Measurements from ENCODE around the gene FHAD1.
"Not testable (repeated sequence)": the region's sequence is repeated elsewhere in the genome, so short reads cannot be mapped to it uniquely, and the experiment has no call there.

The FHAD1 gene

DNA sequence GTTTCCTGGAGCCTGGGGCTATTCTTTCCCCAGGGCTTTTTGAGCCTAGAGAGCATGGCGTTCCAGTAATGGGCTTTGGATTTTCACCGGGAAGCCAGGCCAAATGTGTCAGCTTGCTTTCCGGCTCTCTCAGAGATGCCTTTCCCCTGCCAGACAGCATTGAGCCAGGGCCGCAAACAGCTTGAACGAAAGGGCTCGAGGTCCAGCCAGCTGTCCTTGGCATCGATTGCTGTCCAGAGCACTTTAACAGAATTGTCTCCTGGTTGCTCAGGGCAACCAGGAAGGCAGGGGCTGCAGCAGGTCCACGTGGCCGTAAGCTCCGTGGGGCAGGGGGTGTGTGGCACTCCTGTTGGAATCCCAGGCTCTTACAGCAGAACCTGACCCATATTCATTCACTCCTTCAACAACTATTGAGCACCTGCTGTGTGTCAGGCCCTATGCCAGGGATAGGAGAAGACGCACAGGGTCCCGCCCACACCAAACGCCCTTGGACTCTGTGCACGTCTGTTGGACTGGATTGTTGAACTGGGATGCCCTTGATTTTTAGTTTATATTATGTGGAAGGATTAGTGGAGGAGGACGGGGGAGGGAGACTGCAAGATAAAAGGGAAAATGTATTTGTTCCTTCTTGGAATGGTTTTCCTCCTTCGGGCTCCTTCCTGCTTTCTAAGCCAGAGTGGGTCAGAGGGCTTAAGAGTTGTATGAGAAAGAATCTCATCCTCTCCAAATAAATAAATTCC is 123.9 kb downstream of the FHAD1 start:
- DNase-seq (ENCODE audit: low spot score), result no peak

DNA sequence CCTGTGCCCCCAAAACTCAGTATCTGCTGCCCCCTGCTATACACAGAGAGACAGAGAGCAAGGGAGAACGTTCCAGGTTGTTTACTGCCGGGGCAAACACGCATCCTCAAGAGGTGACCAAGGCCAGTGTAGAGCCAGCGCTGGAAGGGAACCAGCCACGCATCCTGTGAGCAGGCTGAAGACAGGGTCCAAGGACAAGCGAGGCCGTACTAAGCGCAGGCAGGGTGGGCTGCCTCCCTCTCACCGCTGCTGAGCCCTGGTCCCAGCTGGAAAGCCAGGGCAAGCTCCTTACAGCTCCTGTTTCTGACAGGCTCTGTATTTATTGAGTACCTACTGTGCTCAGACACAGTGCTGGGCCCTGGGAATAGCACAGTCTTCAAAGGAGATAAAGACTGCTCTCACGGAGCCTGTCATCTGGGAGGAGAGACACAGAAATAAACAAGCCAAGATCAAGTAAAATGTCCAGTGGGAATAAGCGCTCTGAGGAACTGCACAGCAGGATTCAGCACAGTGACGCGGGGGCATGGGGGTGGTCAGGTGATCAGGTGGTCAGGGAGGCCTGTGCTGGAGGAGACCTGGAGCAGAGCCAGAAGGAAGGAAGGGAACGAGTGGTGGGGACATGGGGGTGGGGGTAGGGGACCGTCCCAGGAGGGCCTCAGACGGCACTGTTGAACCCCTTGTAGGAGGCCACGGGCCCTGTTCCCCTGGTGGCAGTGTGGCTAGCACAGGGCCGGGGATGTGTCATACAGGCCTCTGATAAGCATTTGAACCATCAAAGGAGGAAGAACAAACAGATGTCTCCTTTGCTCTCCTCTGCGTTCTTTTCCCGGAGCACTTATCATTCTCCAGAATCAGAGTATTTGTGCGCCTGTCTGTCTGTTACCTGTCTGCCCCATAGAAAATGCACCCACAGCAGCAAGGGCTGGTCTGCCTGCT is 124.9 kb downstream of the FHAD1 start:
- no peak for DNase-seq (ENCODE audit: low spot score)

DNA sequence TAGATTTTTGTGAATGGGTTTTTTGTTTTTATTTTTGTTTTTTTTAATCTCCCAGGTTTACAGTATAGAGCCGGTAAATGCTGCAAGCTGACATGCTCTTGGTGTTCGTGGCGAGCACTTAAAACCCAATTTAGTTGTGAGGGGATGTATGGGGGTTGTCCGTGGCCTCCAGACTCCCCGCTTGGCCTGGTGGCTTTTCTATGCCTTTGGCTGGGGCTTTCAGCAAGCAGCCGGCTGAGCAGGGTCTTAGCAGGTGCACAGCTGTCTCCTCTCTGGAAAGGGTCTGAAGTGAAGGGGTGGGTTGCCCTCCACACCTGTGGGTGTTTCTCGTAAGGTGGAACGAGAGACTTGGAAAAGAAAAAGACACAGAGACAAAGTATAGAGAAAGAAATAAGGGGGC is 131.7 kb downstream of the FHAD1 start:
- DNase-seq (ENCODE audit: low spot score), result no peak

DNA sequence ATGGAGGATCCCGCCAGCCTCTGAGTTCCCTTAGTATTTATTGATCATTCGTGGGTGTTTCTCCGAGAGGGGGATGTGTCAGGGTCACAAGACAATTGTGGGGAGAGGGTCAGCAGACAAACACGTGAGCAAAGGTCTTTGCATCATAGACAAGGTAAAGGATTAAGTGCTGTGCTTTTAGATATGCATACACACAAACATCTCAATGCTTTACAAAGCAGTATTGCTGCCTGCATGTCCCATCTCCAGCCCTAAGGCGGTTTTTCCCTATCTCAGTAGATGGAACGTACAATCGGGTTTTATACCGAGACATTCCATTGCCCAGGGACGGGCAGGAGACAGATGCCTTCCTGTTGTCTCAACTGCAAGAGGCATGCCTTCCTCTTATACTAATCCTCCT is 132.1 kb downstream of the FHAD1 start:
- DNase-seq (ENCODE audit: low spot score), result not testable (repeated sequence)

DNA sequence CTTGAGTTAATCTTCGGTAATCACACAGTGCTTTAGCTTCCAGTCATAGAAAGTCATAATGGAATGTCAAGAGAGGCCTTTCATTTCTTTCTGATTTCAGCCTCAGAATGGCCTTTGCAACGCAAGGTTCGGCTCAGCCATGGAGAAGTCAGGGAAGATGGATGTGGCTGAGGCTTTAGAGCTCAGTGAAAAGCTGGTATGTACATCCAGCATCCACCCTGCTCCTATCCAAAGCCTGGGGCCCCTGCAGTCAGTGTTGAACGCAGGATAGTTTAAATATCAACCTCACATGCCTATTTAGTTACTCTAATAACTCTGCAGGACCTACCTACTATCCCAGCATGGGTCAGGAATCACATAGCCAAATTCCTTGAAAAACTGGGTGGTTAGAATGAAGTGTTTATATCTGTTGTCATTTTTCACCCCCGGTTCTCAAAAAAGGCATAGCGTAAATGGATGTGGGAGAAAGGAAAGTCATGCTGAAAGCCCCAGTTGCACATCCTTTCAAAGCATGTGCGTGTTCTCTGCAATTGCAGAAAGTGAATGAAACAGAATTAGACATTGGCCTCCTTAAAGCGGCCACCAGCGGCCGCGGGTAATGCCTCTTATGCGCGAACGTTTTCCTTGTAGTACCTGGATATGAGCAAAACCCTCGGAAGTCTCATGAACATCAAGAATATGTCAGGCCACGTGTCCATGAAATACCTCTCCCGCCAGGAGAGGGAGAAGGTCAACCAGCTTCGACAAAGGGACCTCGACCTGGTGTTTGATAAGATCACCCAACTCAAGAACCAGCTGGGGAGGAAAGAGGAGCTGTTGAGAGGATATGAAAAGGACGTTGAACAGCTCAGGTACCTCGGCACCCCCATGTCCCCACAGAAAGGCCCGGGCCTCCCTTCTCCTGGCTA is 133.8 kb downstream of the FHAD1 start:
- DNase-seq (ENCODE audit: low spot score), result no peak

DNA sequence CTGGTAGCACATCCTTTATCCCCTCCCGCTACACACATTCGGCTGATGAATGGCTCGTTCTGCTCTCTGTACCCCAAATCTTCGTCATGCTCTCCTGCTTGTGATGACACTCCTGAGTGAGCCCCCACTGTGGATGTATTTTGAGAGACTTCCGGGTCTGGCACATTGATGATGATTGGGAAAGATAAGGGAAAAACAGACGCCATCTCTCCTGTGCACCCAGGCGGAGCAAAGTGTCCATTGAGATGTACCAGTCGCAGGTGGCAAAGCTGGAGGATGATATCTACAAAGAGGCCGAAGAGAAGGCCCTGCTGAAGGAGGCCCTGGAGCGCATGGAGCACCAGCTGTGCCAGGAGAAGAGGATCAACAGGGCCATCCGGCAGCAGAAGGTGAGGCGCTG is 134.8 kb downstream of the FHAD1 start:
- DNase-seq (ENCODE audit: low spot score), result no peak

DNA sequence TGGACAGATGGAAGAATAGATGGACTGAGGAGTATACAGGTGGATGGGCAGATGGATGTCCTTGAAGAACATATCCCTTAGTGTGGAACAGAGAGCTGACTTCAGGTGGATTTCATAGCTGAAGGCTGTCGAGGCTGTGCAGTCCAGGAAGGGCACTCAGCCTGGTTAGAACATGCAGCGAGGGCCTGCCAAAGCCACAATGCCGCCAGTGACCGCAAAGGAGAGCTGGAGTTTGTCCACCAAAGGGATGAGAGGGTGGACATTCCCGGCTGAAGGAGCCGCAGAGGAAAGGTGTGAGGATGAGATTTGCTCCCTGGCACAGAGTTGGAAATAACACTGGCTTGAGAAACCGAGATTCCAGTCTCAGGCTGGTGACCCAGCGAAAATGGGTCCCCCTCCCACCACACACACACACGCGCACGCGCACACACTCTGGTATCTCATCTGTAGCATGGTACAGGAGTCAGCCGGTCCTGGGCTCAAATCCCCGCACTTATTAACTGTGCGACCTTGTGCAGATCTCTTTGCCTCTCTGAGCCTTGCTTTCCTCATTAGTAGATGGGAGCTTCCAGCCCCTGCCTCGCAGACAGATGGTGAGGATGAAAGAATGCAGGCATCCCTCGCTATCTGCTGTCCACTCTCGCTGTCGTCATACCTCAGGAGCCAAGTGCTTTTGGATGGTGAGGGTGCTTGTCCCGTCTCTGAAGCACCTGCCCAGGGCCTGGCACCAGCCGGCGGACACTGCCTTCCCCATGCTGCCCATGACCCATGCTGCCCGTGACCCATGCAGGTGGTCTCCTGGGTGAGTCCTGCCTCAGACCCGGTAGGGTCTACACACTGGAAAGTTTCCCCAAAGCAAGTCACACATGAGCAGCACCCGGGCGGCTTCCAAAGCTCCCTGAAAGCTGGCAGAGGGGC is 135.8 kb downstream of the FHAD1 start:
- no peak for DNase-seq (ENCODE audit: low spot score)

DNA sequence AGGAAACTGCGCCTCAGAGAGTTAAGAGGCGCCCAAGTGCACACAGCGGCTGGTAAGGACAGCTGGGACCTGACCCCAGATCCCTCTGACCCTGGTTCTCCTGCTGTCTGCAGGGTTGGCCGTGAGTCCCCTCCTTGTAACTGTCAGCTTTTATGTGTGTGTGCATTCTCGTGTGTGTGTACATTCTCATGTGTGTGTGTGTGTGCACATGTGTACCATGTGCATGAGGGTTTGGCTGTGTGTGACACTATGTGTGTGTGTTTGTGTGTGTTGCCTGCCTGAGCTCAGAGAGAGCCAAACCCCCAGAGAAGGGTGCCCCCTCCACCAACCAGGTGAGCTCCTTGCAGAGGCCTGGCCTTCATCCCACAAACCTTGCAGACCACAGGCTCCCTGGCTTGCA is 136.8 kb downstream of the FHAD1 start:
- DNase-seq (ENCODE audit: low spot score), result no peak

DNA sequence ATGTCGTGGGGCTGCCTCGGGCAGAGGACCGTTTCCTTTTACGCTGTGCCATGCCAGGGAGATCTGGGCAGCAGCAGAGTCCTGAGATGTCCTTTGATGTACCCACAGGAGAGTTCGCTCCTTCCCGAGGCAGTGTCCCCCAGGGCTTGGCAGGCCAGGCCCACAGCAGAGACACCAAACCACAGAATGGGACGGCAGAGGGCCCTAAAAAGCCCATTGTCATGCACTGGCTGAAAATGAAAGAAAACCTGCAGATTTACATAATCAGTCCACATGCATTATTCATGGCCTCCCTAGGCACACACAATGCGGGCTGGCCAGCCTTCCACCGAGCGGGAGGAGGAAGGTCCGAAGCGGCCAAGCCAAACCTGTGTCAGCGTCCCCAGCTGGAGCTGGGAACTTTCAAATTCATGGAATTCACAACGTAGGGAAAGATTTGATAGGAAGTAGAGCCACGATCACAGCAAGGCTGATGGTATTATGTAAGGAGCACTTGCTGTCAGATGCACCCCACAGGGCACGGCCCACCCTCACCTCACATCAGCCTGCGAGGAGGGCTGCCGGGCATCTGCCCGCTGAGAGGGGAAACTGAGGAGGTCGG is 137.4 kb downstream of the FHAD1 start:
- no peak for DNase-seq (ENCODE audit: low spot score)

DNA sequence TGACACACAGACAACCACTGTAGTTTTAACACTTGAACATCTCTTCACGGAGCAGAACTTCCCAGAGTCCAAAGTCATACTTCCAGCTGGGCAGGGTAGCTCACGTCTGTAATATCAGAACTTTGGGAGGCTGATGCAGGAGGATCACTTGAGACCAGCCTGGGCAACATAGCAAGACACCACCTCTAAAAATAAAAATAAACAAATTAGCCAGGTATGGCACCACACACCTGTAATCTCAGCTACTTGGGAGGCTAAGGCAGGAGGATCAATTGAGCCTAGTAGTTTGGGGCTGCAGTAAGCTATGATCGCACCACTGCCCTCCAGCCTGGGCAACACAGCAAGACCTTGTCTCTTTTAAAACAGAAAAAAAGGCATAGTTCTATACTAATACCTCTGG is 138.4 kb downstream of the FHAD1 start:
- DNase-seq (ENCODE audit: low spot score), result no peak

DNA sequence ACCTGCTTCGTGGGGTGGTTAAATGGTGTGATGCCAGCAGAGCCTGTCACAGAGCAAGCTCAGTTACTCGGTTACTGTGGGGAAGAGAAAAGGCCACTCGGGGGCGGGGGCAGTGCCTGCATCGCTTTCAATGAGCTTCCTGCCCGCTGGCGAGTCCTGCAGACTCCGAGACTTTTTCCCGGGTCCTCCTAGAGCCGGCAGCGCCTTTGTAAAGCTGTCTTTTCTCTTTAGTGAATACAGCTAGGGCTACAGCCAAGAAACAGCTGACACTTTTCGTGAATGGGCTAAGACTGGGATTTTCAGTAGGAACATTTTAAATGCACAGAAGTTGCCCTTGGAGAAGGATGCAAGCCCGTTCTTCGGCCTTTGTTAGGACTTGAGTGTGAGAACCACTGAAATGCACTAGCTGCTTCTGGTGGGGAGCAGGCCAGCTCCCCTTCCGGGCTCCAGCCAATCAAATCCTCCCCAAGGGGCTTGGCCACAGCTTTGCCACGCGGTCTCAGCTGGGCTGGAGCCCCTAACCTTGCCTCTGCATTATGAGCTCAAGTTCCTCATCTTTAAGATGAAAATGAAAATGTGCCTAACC is 139.2 kb downstream of the FHAD1 start:
- DNase-seq (ENCODE audit: low spot score), result peak; percentile 47

DNA sequence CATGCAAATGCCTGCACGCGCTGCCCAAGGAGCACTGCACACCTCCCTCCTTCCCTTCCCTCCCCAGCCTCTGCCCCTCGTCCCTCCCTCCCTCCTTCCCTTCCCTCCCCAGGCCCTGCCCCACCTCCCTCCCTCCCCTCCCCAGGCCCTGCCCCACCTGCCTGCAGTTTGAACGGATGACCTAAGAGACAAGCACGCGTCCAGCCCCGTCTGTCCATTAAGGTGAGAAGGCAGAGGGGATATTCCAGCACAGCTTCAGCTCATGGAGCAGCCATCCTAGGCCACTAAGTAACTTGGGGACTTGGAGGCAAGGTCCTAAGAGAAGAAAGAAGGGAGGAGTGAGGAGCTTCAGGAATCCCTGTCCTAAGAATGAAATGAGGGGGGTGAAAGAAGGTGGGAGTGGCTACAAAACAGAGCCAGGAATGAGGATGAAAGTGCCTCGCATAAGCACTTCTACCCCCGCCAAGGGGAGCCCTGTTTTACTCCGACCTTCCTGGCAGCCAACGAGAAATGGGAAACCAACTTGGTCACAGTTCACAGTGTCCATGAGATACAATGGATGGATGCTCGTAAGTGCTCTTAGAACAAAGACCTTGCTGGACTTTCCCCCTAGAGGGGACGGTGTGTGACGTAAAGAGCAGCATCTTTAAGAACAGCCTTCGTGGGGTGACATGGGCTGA is 141.3 kb downstream of the FHAD1 start:
- DNase-seq (ENCODE audit: low spot score), result no peak

DNA sequence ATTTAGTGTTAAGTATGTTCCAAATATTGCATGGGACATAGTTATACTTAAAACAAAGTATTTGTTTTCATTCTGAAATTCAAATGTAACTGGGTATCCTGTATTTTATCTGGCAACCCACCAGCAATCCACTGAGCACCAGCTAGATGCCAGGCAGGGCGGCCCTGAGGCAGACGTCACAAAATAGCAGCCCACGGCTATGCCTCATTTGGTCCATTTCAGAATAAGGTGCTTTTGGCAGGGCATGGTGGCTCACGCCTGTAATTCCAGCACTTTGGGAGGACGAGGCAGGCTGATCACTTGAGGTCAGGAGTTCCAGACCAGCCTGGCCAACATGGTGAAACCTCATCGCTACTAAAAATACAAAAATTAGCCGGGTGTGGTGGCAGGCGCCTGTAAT is 142.8 kb downstream of the FHAD1 start:
- not testable (repeated sequence) for DNase-seq (ENCODE audit: low spot score)

DNA sequence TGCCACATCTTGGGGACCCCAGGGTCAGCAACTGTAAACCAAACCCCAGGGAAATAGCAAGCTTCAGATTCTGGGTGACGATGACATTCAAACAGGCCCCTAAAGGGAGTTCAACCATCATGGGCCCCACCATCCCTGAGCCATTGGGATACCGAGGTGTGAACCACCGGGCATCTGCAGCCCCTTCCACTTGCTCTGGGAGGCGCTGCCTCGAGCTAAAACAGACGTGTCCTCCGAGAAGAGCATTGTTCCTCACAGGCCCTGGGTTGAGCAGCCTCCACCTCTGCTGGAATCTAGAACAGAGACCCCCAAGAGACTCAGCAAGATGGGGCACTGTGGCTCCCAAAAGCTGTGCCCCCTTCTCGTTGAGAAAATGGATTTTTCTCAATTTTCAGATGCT is 143.6 kb downstream of the FHAD1 start:
- DNase-seq (ENCODE audit: low spot score), result no peak

DNA sequence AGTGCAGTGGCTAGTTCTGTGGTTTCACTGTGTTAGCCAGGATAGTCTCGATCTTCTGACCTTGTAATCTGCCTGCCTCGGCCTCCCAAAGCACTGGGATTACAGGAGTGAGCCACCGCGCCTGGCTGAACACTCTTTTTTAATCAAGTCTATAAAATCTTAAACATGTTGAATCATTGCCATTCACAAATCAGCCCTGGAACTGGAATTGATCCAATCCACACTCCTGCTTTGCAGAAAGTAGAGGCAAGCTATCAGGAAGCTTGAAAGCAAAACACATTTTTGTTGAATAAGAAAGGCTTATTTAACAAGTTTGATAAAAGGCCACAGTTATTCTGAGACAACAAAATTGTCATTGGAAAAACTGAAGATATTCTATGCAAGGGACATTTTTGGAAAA is 144.3 kb downstream of the FHAD1 start:
- no peak for DNase-seq (ENCODE audit: low spot score)

DNA sequence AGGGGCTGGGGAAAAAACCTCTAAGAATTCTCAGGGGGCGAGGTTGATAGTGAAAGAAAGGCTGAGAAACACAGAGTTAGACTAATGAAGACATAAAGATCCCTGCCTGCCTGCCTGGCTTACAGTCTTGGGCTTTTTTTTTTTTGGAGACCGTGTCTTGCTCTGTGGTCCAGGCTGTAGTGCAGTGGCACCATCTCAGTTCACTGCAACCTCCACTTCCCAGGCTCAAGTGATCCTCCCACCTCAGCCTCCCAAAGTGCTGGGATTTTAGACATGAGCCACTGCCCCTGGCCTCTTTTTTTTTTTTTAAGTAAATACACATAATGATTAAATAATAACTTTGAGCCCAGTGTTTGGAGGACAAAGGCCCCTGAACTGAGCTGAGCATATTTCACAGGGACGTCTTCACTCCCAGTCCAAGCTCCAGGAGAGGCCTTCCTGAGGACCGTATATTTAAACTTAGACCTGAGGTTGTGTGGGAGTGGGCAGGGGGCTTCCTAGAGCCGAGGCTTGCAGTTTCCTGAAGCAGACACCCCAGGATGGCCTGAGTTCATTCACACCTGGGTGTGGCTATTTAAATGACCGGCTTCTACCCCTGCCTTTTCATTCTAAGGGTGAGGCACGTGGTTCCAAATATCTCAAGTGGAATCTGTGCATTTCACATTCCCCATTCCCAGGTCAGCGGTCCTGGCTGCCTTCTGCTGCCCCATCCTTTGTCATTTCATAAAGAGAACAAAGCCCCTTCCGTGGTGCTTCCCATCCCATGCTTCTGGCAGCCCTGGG is 146.6 kb downstream of the FHAD1 start:
- DNase-seq (ENCODE audit: low spot score), result no peak

DNA sequence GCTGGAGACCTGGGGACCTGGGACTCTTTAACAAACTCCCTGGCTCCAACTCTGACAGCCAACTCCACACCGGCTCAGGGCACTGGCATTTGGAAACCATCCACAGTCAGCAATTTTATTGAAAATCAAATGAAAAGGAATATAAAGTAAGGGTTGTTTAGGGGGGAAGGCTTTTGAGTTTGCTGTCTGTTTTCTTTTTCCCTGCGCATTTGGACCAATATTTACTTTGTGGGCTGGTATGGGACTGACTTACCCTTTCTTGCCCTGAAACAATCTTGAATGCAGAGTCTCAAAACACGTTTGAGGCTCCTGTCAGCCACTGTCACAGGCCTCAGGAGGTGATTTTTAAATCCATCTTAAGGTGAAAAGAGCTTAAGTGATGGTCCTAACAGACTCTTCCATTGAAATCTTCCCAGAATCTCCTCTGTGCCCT is 147.3 kb downstream of the FHAD1 start:
- DNase-seq (ENCODE audit: low spot score), result no peak

DNA sequence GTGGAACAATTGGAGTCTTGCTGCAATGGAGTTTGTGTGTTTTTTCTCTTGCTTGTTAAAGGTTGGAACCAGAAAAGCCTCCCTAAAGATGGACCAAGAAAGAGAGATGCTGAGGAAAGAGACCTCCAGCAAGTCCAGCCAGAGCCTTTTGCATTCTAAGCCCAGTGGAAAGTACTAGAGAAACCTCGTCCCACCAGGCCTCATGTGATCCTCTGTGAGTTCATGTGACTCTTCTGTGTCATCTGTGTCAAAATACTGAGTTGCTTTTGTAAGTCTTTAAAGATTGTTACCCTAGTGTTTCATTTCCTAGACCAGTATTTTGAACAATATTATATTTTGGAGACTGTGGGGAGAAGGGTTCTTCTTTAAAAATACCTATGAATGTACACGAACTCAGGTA is 150.2 kb downstream of the FHAD1 start:
- DNase-seq (ENCODE audit: low spot score), result no peak

DNA sequence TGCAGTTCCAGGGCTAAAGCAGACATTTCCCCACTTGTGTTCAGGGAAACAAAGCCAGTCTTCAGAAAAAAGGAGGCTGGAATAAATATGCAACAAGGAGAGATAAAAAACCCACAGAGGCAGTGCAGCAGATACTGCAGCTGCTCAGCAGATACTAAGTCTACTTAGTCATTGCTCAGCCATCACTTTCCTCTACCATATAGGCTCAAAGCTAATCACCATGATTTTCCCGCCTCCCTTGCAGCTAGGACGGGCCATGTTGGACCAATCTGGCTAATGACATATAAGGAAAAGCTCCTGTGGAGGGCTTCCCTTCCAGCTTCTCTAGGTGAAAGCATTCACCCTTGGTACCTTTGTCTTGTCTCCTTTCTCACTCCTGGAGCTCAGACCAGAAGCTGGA is 152.7 kb downstream of the FHAD1 start:
- DNase-seq (ENCODE audit: low spot score), result no peak
